Liver (tissue), 9 donors: ENCODE measurements around the gene ETV6. TPM values are rescaled to one million over a fixed set of nuclear protein-coding genes. Genes with fewer than 3 reads are reported as not detected.

ENCODE experiments used
- DNase-seq: peaks from one replicate; pipeline ENCODE4 v3.0.0-alpha.2; 2017; ENCODE audit warnings: low spot score
- H3K27ac ChIP-seq, 2 donors: one replicate each; pipeline ENCODE4 v1.7.0; 2013; ENCODE audit warnings: inconsistent platforms in 2 of 2, low read length in 2 of 2, control low read depth in 1 of 2, low read depth in 1 of 2, mild to moderate bottlenecking in 1 of 2
- H3K27me3 ChIP-seq, 4 donors: one replicate each; pipeline versions ENCODE4 v1.6.1 to v1.7.0; 2013; ENCODE audit warnings: low read length in 3 of 4, inconsistent platforms in 1 of 4, mild to moderate bottlenecking in 1 of 4, moderate library complexity in 1 of 4; ENCODE audit not compliant: control insufficient read depth in 4 of 4, insufficient read depth in 4 of 4
- H3K36me3 ChIP-seq, 4 donors: one replicate each; pipeline versions ENCODE4 v1.6.1 to v1.7.0; 2013; ENCODE audit warnings: low read length in 3 of 4, mild to moderate bottlenecking in 3 of 4, low read depth in 1 of 4, moderate library complexity in 1 of 4; ENCODE audit not compliant: control insufficient read depth in 4 of 4, insufficient read depth in 3 of 4
- H3K4me1 ChIP-seq, 4 donors: one replicate each; pipeline versions ENCODE4 v1.6.1 to v1.7.0; 2013; ENCODE audit warnings: low read length in 3 of 4, mild to moderate bottlenecking in 3 of 4, moderate library complexity in 1 of 4; ENCODE audit not compliant: control insufficient read depth in 4 of 4, insufficient read depth in 4 of 4
- H3K4me3 ChIP-seq, 3 donors: one replicate each; pipeline versions ENCODE4 v1.6.1 to v1.7.0; 2013; ENCODE audit warnings: low read length in 3 of 3, control low read depth in 1 of 3, low read depth in 1 of 3, mild to moderate bottlenecking in 1 of 3
- H3K9ac ChIP-seq, 2 donors: one replicate each; pipeline ENCODE4 v1.7.0; 2013; ENCODE audit warnings: low read length in 2 of 2, mild to moderate bottlenecking in 2 of 2, moderate library complexity in 2 of 2, control low read depth in 1 of 2, low read depth in 1 of 2
- H3K9me3 ChIP-seq, 4 donors: one replicate each; pipeline versions ENCODE4 v1.6.1 to v1.7.0; 2013; ENCODE audit warnings: low read length in 3 of 4; ENCODE audit not compliant: control insufficient read depth in 4 of 4
- ATF3 ChIP-seq: IDR thresholded peaks from 2 replicates; pipeline ENCODE4 v1.6.1; 2016; ENCODE audit warnings: antibody characterized with exemption
- CTCF ChIP-seq: fragments of 150-350 bp; IDR thresholded peaks from 2 replicates; pipeline ENCODE4 v1.5.1; 2017; ENCODE audit warnings: improper control_type of control experiment, low read depth, low read length; ENCODE audit not compliant: missing input control
- EGR1 ChIP-seq, 2 donors: IDR thresholded peaks; 2 replicates each; pipeline ENCODE4 v1.6.1; 2016 to 2018; ENCODE audit warnings: antibody characterized with exemption in 2 of 2, low read depth in 2 of 2
- FOXA1 ChIP-seq: IDR thresholded peaks from 2 replicates; pipeline ENCODE4 v1.6.1; 2016; ENCODE audit warnings: antibody characterized with exemption
- FOXA2 ChIP-seq: IDR thresholded peaks from 2 replicates; pipeline ENCODE4 v1.6.1; 2016; ENCODE audit warnings: antibody characterized with exemption
- GABPA ChIP-seq, 2 donors: IDR thresholded peaks in 1 of 2; conservative IDR thresholded peaks in 1 of 2; 2 replicates each; pipeline ENCODE4 v1.6.1; 2016; ENCODE audit warnings: antibody characterized with exemption in 2 of 2, mild to moderate bottlenecking in 1 of 2, moderate library complexity in 1 of 2
- HNF4A ChIP-seq, 2 donors: conservative IDR thresholded peaks; 2 replicates each; pipeline ENCODE4 v1.6.1; 2016; ENCODE audit warnings: antibody characterized with exemption in 2 of 2, mild to moderate bottlenecking in 2 of 2
- HNF4G ChIP-seq: IDR thresholded peaks from 2 replicates; pipeline ENCODE4 v1.6.1; 2016; ENCODE audit warnings: antibody characterized with exemption
- JUND ChIP-seq, 2 donors: IDR thresholded peaks; 2 replicates each; pipeline ENCODE4 v1.6.1; 2016; ENCODE audit warnings: antibody characterized with exemption in 2 of 2
- MAX ChIP-seq: IDR thresholded peaks from 2 replicates; pipeline ENCODE4 v1.6.1; 2016; ENCODE audit warnings: antibody characterized with exemption
- NR2F2 ChIP-seq: IDR thresholded peaks from 2 replicates; pipeline ENCODE4 v1.6.1; 2016; ENCODE audit warnings: antibody characterized with exemption
- RAD21 ChIP-seq, 2 donors: IDR thresholded peaks; 2 replicates each; pipeline ENCODE4 v1.6.1; 2016; ENCODE audit warnings: antibody characterized with exemption in 2 of 2, mild to moderate bottlenecking in 2 of 2
- REST ChIP-seq: IDR thresholded peaks from 2 replicates; pipeline ENCODE4 v1.6.1; 2016; ENCODE audit warnings: antibody characterized with exemption, mild to moderate bottlenecking
- RXRA ChIP-seq, 2 donors: IDR thresholded peaks; 2 replicates each; pipeline ENCODE4 v1.6.1; 2017 to 2018; ENCODE audit warnings: antibody characterized with exemption in 2 of 2, mild to moderate bottlenecking in 1 of 2
- SP1 ChIP-seq: IDR thresholded peaks from 2 replicates; pipeline ENCODE4 v1.6.1; 2018; ENCODE audit warnings: antibody characterized with exemption, mild to moderate bottlenecking
- TAF1 ChIP-seq: conservative IDR thresholded peaks from 2 replicates; pipeline ENCODE4 v1.6.1; 2016; ENCODE audit warnings: antibody characterized with exemption, mild to moderate bottlenecking
- YY1 ChIP-seq: IDR thresholded peaks from 2 replicates; pipeline ENCODE4 v1.6.1; 2016; ENCODE audit warnings: antibody characterized with exemption, mild to moderate bottlenecking
- ZBTB33 ChIP-seq: IDR thresholded peaks from 2 replicates; pipeline ENCODE4 v1.6.1; 2016; ENCODE audit warnings: antibody characterized with exemption
- WGBS: extraction: QIAGEN DNeasy Blood & Tissue Kit; methylation state at CpG from one replicate; pipeline ENCODE4 v1.1.7; 2013; 5-methylcytosine and 5-hydroxymethylcytosine counted together
- polyA plus RNA-seq, 2 donors: library from polyadenylated mRNA; stranded (reverse) in 1 of 2; unstranded in 1 of 2; fragments of 200-250 nt in 1 of 2; fragments of >200 nt in 1 of 2; fragmentation: Nextera tagmentation in 1 of 2; extraction: Ambion mirVana in 1 of 2; gene quantifications; one replicate each; pipeline versions ENCODE4 v1.2.1 to v1.2.3, GENCODE V29; 2013 to 2015
- total RNA-seq, 2 donors: library from RNA; depleted of rRNA; stranded (reverse); fragments of >200 nt; gene quantifications; one replicate each; pipeline ENCODE4 v1.2.3, GENCODE V29; 2014
- donor health status: healthy.
- donor health status: healthy.
- donor health status: healthy.
- donor health status: healthy.
- donor health status: healthy.

ETV6 gene
- total and polyA plus RNA-seq, 4 donors: 2.0 to 6.2 (median 3.5) TPM

GRCh38 chr12:11727133-11727664 is 77.7 kb downstream of the ETV6 start:
- H3K27me3 ChIP-seq: no peaks in the 10 kb centered on the region
- DNase-seq: no peak
- H3K4me3 ChIP-seq: no peak overlapping the region
- H3K9me3 ChIP-seq: no peaks in the 10 kb centered on the region
- no peaks in the 10 kb centered on the region for H3K36me3 ChIP-seq
- no peak overlapping the region for H3K9ac ChIP-seq
- peaks cover 4 to 28% (median 11%) of the 10 kb centered on the region in 4 donors for H3K4me1 ChIP-seq
- no peak overlapping the region for H3K27ac ChIP-seq
- 93% methylated on average over 12 of the region's 12 CpGs for WGBS
- no peak for TF ChIP-seq EGR1 (IDR thresholded peaks at IDR 0.05; ENCODE audit: low read depth in 2 of 2)
- no peak for TF ChIP-seq GABPA (IDR thresholded peaks at IDR 0.05 in 1 of 2, conservative IDR thresholded peaks at IDR 0.05 in 1 of 2)
- no peak for TF ChIP-seq FOXA1
- no peak for TF ChIP-seq TAF1
- TF ChIP-seq REST: no peak
- TF ChIP-seq RXRA (IDR thresholded peaks at IDR 0.05): no peak
- TF ChIP-seq MAX: no peak
- TF ChIP-seq ZBTB33: no peak
- no peak for TF ChIP-seq NR2F2
- no peak for TF ChIP-seq JUND (IDR thresholded peaks at IDR 0.05)
- no peak for TF ChIP-seq RAD21 (IDR thresholded peaks at IDR 0.05)
- no peak for TF ChIP-seq FOXA2
- TF ChIP-seq ATF3: no peak
- no peak for TF ChIP-seq SP1
- no peak for TF ChIP-seq HNF4G
- TF ChIP-seq CTCF: no peak
- TF ChIP-seq HNF4A (conservative IDR thresholded peaks at IDR 0.05): no peak
- TF ChIP-seq YY1: no peak
